HCT116 (cell line): Measurements from ENCODE around the gene MMP15.

Experiments used
- CBX3 ChIP-seq: IDR thresholded peaks from 2 replicates; pipeline ENCODE4 v1.6.1; 2012; ENCODE audit warnings: low read depth
- CEBPB ChIP-seq: IDR thresholded peaks from 2 replicates; pipeline ENCODE4 v1.6.1; 2012; ENCODE audit warnings: low read depth
- CTCF ChIP-seq, 3 experiments: fragments of 200-600 bp in 1 of 3; sonication (generic) in 1 of 3; IDR thresholded peaks in 2 of 3; conservative IDR thresholded peaks in 1 of 3; 2 replicates each; pipeline ENCODE4 v1.5.1; 2012 to 2017; ENCODE audit warnings: low read depth in 2 of 3, low read length in 2 of 3, antibody characterized with exemption in 1 of 3, borderline replicate concordance in 1 of 3, control low read depth in 1 of 3, mild to moderate bottlenecking in 1 of 3, mixed read lengths in 1 of 3, mixed run types in 1 of 3, moderate library complexity in 1 of 3; ENCODE audit not compliant: insufficient read depth in 1 of 3
- EZH2 ChIP-seq: fragments of 200-600 bp; sonication (generic); IDR thresholded peaks from 2 replicates; pipeline ENCODE4 v1.6.1; 2017; ENCODE audit warnings: antibody characterized with exemption, mixed run types
- EZH2phosphoT487 ChIP-seq: fragments of 200-600 bp; IDR thresholded peaks from 2 replicates; pipeline ENCODE4 v1.6.1; 2018; ENCODE audit warnings: antibody characterized with exemption, borderline replicate concordance
- JUND ChIP-seq: IDR thresholded peaks from 2 replicates; pipeline ENCODE4 v1.6.1; 2012
- MAX ChIP-seq: IDR thresholded peaks from 2 replicates; pipeline ENCODE4 v1.6.1; 2012
- POLR2A ChIP-seq: IDR thresholded peaks from 2 replicates; pipeline ENCODE4 v1.7.0; 2011; ENCODE audit warnings: borderline replicate concordance; ENCODE audit not compliant: insufficient read depth, insufficient read length; ENCODE audit errors: extremely low read depth
- POLR2AphosphoS5 ChIP-seq: IDR thresholded peaks from 2 replicates; pipeline ENCODE4 v1.6.1; 2011; ENCODE audit warnings: mild to moderate bottlenecking, low read depth, low read length, moderate library complexity
- RAD21 ChIP-seq: IDR thresholded peaks from 2 replicates; pipeline ENCODE4 v1.6.1; 2012; ENCODE audit warnings: low read depth, mild to moderate bottlenecking
- SIN3A ChIP-seq: IDR thresholded peaks from 2 replicates; pipeline ENCODE4 v1.6.1; 2012; ENCODE audit warnings: low read depth
- SP1 ChIP-seq: IDR thresholded peaks from 2 replicates; pipeline ENCODE4 v1.6.1; 2012; ENCODE audit warnings: low read depth
- TF ChIP-seq, protein P1 (sequence below): IDR thresholded peaks from 2 replicates; pipeline ENCODE4 v1.6.1; 2012; ENCODE audit warnings: low read depth

GRCh38 chr16:58028541-58029070 lies 3.1 kb downstream of the MMP15 start:
- TF ChIP-seq CTCF (IDR thresholded peaks at IDR 0.05 in 2 of 3, conservative IDR thresholded peaks at IDR 0.05 in 1 of 3; ENCODE audit: borderline replicate concordance in 1 of 3, insufficient read depth in 1 of 3, low read depth in 2 of 3, low read length in 2 of 3): no peak
- TF ChIP-seq SIN3A: no peak
- no peak for TF ChIP-seq EZH2
- no peak for TF ChIP-seq MAX
- TF ChIP-seq SP1: no peak
- TF ChIP-seq RAD21: no peak
- no peak for TF ChIP-seq JUND
- no peak for TF ChIP-seq EZH2phosphoT487
- TF ChIP-seq POLR2AphosphoS5: no peak
- TF ChIP-seq, protein P1, sequence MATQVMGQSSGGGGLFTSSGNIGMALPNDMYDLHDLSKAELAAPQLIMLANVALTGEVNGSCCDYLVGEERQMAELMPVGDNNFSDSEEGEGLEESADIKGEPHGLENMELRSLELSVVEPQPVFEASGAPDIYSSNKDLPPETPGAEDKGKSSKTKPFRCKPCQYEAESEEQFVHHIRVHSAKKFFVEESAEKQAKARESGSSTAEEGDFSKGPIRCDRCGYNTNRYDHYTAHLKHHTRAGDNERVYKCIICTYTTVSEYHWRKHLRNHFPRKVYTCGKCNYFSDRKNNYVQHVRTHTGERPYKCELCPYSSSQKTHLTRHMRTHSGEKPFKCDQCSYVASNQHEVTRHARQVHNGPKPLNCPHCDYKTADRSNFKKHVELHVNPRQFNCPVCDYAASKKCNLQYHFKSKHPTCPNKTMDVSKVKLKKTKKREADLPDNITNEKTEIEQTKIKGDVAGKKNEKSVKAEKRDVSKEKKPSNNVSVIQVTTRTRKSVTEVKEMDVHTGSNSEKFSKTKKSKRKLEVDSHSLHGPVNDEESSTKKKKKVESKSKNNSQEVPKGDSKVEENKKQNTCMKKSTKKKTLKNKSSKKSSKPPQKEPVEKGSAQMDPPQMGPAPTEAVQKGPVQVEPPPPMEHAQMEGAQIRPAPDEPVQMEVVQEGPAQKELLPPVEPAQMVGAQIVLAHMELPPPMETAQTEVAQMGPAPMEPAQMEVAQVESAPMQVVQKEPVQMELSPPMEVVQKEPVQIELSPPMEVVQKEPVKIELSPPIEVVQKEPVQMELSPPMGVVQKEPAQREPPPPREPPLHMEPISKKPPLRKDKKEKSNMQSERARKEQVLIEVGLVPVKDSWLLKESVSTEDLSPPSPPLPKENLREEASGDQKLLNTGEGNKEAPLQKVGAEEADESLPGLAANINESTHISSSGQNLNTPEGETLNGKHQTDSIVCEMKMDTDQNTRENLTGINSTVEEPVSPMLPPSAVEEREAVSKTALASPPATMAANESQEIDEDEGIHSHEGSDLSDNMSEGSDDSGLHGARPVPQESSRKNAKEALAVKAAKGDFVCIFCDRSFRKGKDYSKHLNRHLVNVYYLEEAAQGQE: no peak
- TF ChIP-seq CBX3: no peak
- no peak for TF ChIP-seq CEBPB
- no peak for TF ChIP-seq POLR2A
